Fibroblast of mammary gland (primary cell): ENCODE results near the gene SMIM24.

Source experiments
- DNase-seq: peaks from one replicate; pipeline ENCODE4 v3.0.0-alpha.2; 2010; ENCODE audit warnings: low read depth
- H3K4me3 ChIP-seq: 2 replicates; pipeline ENCODE4 v1.5.1; 2011; ENCODE audit warnings: low read depth, mild to moderate bottlenecking, low read length, moderate library complexity; ENCODE audit not compliant: control insufficient read depth
- TF ChIP-seq, protein P1 (sequence below): conservative IDR thresholded peaks from 2 replicates; pipeline ENCODE4 v1.5.1; 2011; ENCODE audit warnings: low read depth, low read length, inconsistent platforms; ENCODE audit not compliant: control insufficient read depth, insufficient read depth

SMIM24 gene

DNA sequence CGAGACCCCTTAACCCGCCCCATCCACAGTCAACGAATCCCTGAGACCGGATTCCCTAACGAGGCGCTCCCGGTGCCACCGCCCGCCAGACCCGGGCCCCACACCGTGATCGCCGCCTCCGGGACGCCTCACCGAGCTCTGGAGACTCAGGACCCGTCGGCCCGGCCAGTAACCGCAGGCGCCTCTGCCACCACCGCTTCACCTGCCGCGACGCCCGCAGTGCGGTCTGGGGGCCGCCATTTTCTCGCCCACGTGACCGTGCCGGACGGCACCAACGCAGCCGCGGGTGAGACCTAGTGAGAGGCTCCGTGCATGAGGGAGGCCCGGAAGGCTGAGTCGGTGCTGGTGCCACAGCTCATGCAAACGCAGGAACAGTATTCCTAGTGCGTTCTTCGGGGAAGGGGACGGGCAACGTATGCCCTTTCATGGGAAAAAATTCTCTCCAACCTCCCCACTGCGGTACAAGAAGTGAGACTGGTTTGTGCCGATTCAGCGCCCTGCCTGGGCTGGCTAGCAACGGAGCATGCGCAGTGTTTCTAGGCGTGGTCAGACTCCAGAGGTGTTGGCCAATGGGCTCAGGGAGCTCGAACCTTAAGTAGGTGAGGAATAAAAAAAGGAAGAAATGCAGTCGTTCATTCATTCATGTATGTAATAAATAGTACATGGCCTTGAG is 20.2 kb upstream of the SMIM24 start, which contains the start of gene DOHH:
DOHH (minus strand) TSS at position 246 of the 673 bp plus-strand sequence. CDS start 3,860 bp downstream, outside the sequence.
- peak; percentile 96 for DNase-seq
- TF ChIP-seq, protein P1, sequence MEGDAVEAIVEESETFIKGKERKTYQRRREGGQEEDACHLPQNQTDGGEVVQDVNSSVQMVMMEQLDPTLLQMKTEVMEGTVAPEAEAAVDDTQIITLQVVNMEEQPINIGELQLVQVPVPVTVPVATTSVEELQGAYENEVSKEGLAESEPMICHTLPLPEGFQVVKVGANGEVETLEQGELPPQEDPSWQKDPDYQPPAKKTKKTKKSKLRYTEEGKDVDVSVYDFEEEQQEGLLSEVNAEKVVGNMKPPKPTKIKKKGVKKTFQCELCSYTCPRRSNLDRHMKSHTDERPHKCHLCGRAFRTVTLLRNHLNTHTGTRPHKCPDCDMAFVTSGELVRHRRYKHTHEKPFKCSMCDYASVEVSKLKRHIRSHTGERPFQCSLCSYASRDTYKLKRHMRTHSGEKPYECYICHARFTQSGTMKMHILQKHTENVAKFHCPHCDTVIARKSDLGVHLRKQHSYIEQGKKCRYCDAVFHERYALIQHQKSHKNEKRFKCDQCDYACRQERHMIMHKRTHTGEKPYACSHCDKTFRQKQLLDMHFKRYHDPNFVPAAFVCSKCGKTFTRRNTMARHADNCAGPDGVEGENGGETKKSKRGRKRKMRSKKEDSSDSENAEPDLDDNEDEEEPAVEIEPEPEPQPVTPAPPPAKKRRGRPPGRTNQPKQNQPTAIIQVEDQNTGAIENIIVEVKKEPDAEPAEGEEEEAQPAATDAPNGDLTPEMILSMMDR: no peak
- peak within 1 kb of the TSS; percentile 96 for H3K4me3 ChIP-seq

DNA sequence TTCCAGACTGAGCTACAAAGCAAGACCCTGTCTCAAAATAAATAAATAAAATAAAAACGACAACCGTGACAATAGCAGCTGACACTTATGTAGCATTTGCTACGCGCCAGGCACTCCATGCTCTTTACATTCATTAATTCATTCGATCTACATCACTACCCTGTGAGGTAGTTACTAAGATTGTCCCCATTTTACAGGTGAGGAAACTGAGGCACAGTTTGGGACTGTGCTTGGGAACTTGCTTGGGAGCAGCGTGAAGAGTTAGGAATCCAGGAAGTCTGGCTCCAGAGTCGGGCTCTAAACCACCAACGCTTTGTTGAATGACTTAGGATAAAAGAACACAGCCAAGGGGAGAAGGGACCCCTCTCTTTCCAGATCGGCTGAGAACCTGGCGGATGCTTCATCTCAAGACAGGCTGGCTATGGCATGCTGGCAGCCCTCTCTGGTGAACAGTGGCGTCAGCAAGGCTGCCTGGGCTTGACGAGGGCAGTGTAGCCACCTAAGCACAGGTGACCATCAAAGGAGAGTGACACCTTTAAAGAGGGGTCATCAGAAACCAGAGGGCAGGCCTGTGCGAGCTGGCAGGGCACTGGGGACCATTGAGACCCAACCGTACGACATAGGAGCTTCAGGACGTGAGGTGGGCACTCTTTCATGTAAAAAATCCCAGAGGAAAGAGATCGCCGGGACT is 19.6 kb upstream of the SMIM24 start:
- TF ChIP-seq, protein P1: no peak
- DNase-seq: no peak

DNA sequence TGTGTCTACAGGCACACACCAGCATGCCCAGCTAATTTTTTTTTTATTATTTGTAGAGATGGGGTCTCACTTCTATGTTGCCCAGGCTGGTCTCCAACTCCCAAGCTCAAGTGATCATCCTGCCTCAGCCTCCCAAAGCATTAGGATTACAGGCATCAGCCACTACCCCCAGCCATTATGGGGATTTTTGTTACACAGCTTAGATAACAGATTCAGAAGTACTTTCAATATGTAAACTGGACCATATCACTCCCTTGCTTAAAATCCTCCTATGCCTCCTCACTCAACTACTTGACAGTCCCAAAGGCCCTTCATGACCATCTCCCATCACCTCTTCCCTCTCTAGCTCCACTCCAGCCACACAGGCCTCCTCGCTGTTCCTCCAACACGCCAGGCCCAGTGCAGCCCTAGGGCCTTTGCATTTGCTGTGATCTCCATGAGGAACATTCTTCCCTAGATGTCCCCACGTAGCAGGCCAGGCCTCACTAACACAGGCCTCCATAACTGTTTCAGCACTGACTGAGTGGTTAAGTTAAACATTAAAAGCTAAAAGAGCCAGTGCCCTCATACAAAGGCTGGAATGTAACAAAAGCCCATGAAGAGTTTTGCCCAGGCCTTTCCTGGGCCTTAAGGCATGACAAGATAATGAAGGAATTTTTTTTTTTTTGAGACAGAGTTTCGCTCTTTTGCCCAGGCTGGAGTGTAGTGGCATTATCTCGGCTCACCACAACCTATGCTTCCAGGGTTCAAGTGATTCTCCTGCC is 17.6 kb upstream of the SMIM24 start:
- TF ChIP-seq, protein P1: no peak
- DNase-seq: no peak
- H3K4me3 ChIP-seq: no peak overlapping the region

More for the DNA sequence above, 19.6 kb upstream of the SMIM24 start:
- peak overlapping the region; percentile 96 for H3K4me3 ChIP-seq

DNA sequence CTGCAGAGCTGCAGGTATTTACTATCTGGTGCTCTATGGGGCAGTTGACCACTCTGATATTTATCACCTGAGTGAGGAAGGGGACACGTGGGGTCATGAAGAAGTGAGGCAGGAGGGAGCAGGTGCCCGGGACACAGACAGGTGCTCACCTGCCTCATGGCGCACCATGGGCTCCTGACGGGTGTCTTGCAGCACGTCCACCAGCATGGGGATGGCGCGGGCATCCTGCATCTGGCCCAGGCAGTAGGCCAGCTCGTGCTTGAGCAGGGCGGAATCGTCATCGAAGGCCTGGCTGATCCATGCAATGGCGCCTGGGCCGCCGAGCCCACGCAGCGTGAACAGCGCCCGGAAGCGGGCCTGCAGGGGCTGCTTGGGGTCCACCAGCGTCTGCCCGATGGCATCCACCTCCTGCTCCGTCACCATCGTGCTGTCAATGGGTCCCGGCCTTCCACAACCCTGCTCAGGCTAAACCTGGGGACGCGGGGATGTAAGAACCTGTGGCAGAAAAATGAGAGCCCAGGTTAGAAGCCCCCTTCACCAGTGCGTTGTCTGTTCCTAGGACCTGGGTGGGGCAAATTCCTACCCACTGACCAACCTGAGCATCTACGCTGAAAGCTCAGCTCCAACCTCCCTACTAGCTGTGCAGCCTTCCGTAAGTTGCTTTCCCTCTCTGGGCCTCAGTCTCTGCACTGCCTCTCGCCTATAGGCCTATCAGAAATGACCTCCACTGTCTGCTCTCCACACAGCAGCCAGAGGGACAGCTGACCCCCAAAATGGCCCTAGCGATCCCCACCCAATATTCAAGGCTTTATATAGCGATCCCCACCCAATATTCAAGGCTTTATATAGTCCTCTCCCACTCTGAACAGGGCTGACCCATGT is 16.3 kb upstream of the SMIM24 start:
- TF ChIP-seq, protein P1: no peak
- no peak for DNase-seq
- no peak overlapping the region for H3K4me3 ChIP-seq

DNA sequence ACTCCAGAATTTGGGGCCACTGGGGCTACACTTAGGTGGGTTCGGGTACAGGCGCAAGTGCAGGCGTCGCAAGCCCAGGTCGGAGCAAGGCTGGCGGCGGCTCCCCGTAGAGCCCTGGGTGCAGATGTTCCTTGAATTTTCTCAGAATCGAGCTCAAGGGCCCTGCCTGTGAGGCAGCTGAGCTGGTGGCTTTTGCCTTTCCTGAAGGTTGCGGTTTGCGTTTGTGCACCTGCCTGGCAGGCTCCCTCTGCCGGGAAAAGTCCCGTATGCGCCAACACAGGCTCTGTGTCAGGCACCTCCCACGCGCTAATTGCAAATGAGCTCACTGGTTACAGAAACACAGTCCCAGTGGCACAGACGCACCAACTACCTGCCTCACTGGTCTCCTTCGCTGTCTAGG is 14.2 kb upstream of the SMIM24 start:
- TF ChIP-seq, protein P1: no peak
- DNase-seq: no peak
- no peak overlapping the region for H3K4me3 ChIP-seq

DNA sequence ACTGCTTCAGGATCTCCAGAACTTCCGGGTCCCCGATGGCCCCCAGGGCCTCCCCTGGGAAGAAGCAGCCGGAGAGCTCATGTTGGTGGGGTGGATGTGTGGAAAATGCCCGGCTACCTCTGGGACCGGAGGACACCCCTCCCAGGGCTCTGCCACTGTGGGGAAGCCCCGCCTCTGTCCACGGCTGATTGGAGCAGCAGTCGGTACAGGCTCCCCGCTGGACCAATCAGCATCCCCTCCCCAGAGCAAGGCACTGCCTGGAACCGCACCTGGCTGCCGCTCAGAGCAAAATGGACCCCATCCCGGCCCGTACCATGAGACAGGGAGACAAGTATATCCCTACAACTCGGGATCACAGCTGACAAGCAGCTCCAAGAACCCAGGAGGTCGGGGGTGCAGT is 13.7 kb upstream of the SMIM24 start:
- TF ChIP-seq, protein P1: no peak
- DNase-seq: no peak
- no peak overlapping the region for H3K4me3 ChIP-seq
